Heart left ventricle (tissue), 16 donors: ENCODE measurements around the gene ITGBL1. TPM values are rescaled to one million over a fixed set of nuclear protein-coding genes. Genes with fewer than 3 reads are reported as not detected.

Experiments used
- ATAC-seq, 4 donors: fragments of 200-7000 bp; cut with Tn5 transposase; one replicate each; pipeline ENCODE4 v1.9.1; 2020 to 2022; ENCODE audit warnings: moderate library complexity in 4 of 4, mild to moderate bottlenecking in 3 of 4, moderate number of reproducible peaks in 1 of 4
- DNase-seq, 5 donors: peaks; one replicate each; pipeline ENCODE4 v3.0.0-alpha.2; 2020
- H3K27ac ChIP-seq, 12 donors: fragments of 200-600 bp; sonication (generic) in 4 of 12; one replicate each; pipeline versions ENCODE4 v1.5.0 to v1.8.0; 2016 to 2022; ENCODE audit warnings: mild to moderate bottlenecking in 2 of 12
- H3K27me3 ChIP-seq, 9 donors: fragments of 200-600 bp; sonication (generic) in 2 of 9; one replicate each; pipeline versions ENCODE4 v1.5.1 to v1.8.0; 2016 to 2022; ENCODE audit warnings: mild to moderate bottlenecking in 3 of 9
- H3K36me3 ChIP-seq, 9 donors: fragments of 200-600 bp; sonication (generic) in 2 of 9; one replicate each; pipeline versions ENCODE4 v1.5.0 to v1.8.0; 2018 to 2022; ENCODE audit warnings: mild to moderate bottlenecking in 2 of 9
- H3K4me1 ChIP-seq, 12 donors: fragments of 200-600 bp; sonication (generic) in 4 of 12; one replicate each; pipeline versions ENCODE4 v1.5.0 to v1.8.0; 2016 to 2022; ENCODE audit warnings: mild to moderate bottlenecking in 3 of 12
- H3K4me3 ChIP-seq, 12 donors: fragments of 200-600 bp; sonication (generic) in 4 of 12; one replicate each; pipeline versions ENCODE4 v1.5.0 to v1.8.0; 2017 to 2022; ENCODE audit warnings: mild to moderate bottlenecking in 9 of 12, moderate library complexity in 4 of 12
- H3K9me3 ChIP-seq, 12 donors: fragments of 200-600 bp; sonication (generic) in 4 of 12; one replicate each; pipeline versions ENCODE4 v1.5.0 to v1.8.0; 2016 to 2022; ENCODE audit warnings: mild to moderate bottlenecking in 1 of 12
- POLR2A ChIP-seq, 2 donors: fragments of 450-650 bp; IDR thresholded peaks; one replicate each; pipeline ENCODE4 v1.6.1; 2017; ENCODE audit warnings: antibody characterized with exemption in 2 of 2, mild to moderate bottlenecking in 2 of 2, moderate library complexity in 2 of 2
- WGBS, 4 donors: extraction: QIAGEN DNeasy Blood & Tissue Kit in 2 of 4; methylation state at CpG; one replicate each; pipeline versions ENCODE4 v1.1.5 to v1.1.7; 2013 to 2018; 5-methylcytosine and 5-hydroxymethylcytosine counted together
- intact Hi-C, 10 donors: fragments of 100-400 bp; cut with DNase I; formaldehyde crosslinking; loops; one replicate each; pipeline versions ENCODE4 v1.11.1 to v1.14.2; 2022
- polyA plus RNA-seq, 2 donors: library from polyadenylated mRNA; stranded (reverse); fragments of 200-250 nt; gene quantifications; one replicate each; pipeline ENCODE4 v1.2.3, GENCODE V29; 2013
- total RNA-seq, 9 donors: library from RNA; depleted of rRNA in 2 of 9; stranded (reverse); fragments of >200 nt in 2 of 9; fragmentation: NEBNext Ultra II Directional in 3 of 9; extraction: Animal tissue kit (Norgen Biotek cat#: 25700) in 3 of 9; gene quantifications; one replicate each; pipeline versions ENCODE4 v1.1.0 to v1.2.4, GENCODE V29; 2016 to 2023
- TF ChIP-seq, protein P1 (sequence below), 12 donors: fragments of 200-600 bp; sonication (generic) in 4 of 12; IDR thresholded peaks; one replicate each; pipeline versions ENCODE4 v1.5.0 to v1.8.0; 2018 to 2022; ENCODE audit warnings: antibody characterized with exemption in 12 of 12, mild to moderate bottlenecking in 5 of 12
- donor health status: ischemic (EF 13 %, LVEDD 7.1; RV severe dilation, severe dysfunction).
- donor health status: healthy with polysubstance abuse.
- donor health status: DM: no; HTN: yes; CAD: no.
- donor health status: DM: no; HTN: no; CAD: no.
- donor health status: ischemic (EF 25% LVEDD 6.9; RV normal size, moderate dysfunction).
- donor health status: ischemic (EF 25% LVEDD 5.7; RV mildly dilated, moderate dysfunction).
- donor health status: healthy.
- donor health status: DM: yes; HTN: yes; CAD: no.
- donor health status: ischemic (EF 35%, LVEDD 5.7; RV mildly dilated, moderate dysfunction).
- donor health status: nonischemic (EF 11% LVEDD 7.7; RV severe dilation, severe dysfunction).
- donor health status: DM: yes; HTN: yes; CAD: no.
- donor health status: PGD.
- donor health status: ischemic (EF 29% LVEDD 5.4; RV normal size, mild dysfunction).
- donor health status: nonischemic (EF 23%, LVEDD 6.1; RV moderate dilation, normal function).

The ITGBL1 gene
- total and polyA plus RNA-seq, 11 donors = 0.15 to 5.9 (median 2.5) TPM

DNA sequence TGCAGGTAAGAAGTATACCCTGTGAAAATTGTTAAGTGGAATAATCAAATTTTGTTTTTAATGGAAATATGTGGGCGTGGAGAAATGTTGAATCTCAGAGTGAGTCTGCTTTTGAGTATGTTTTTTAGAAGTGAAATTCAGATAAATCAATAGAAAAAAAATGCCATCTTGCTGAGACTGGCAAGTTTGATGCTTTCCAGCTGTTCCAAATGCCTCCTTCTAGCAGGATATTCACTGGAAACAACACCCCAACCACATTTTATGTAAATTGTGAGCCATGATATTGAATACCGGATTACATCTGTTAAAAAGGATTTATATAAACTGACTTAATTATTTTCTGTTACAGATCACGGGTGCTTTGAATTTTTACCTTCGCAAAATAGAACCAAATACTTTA is 115.4 kb downstream of the ITGBL1 start:
- H3K4me1 ChIP-seq = no peaks in the 10 kb centered on the region
- no peak overlapping the region for H3K4me3 ChIP-seq
- ATAC-seq (no peak), DNase-seq (no peak)
- no peaks in the 10 kb centered on the region for H3K27me3 ChIP-seq
- intact Hi-C loops = no loop called here
- TF ChIP-seq POLR2A (IDR thresholded peaks at IDR 0.05) = no peak
- TF ChIP-seq, protein P1, sequence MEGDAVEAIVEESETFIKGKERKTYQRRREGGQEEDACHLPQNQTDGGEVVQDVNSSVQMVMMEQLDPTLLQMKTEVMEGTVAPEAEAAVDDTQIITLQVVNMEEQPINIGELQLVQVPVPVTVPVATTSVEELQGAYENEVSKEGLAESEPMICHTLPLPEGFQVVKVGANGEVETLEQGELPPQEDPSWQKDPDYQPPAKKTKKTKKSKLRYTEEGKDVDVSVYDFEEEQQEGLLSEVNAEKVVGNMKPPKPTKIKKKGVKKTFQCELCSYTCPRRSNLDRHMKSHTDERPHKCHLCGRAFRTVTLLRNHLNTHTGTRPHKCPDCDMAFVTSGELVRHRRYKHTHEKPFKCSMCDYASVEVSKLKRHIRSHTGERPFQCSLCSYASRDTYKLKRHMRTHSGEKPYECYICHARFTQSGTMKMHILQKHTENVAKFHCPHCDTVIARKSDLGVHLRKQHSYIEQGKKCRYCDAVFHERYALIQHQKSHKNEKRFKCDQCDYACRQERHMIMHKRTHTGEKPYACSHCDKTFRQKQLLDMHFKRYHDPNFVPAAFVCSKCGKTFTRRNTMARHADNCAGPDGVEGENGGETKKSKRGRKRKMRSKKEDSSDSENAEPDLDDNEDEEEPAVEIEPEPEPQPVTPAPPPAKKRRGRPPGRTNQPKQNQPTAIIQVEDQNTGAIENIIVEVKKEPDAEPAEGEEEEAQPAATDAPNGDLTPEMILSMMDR (IDR thresholded peaks at IDR 0.05) = no peak
- H3K9me3 ChIP-seq = no peaks in the 10 kb centered on the region
- WGBS, 4 donors = 76 to 80% (median 77%) methylated on average over 4 of the region's 4 CpGs
- no peak overlapping the region for H3K27ac ChIP-seq
- H3K36me3 ChIP-seq = no peaks in the 10 kb centered on the region

DNA sequence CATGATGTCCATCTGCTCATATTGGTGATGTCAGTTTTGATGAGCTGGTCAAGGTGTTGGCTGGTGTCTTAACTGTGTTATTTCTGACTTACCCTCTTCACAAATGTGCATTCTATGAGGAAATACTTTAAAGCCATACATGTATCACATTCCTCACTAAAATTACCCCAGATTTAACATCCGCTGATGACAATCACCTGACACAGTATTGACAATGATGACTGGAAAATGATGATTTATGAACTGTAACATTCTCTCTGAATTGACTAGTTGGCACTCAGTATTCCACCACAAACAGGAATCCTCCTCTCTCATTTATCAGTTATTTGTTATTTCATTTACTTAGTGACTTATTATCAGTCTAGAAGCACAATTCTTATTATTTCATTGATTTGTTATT is 117.3 kb downstream of the ITGBL1 start:
- intact Hi-C loops = no loop called here
- 82 to 96% (median 93%) methylated on average over 1 of the region's 1 CpG for WGBS, 4 donors
- TF ChIP-seq, protein P1 (IDR thresholded peaks at IDR 0.05) = no peak
- TF ChIP-seq POLR2A (IDR thresholded peaks at IDR 0.05) = no peak

DNA sequence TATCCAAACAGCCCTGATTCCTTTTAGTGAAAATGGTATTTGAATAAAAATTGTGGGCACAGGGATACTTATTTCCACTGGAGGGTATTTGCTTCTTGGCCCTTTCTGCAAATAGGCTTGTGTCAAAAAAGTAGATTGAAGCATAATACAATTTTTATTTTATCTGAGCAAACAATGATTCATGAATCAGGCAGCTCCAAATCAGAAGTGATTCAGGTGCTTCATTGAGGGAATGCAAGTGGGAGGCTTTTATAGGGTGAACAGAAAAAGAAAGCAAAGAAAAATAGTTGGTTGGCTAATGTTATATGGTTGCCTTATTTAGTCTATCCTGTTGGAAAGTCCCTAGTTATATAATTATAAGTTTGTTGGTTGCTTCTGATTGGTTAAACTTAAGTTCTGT is 117.9 kb downstream of the ITGBL1 start:
- Histone ChIP-seq H3K27ac (no peak overlapping the region), H3K27me3 (no peaks in the 10 kb centered on the region), H3K36me3 (no peaks in the 10 kb centered on the region), H3K9me3 (no peaks in the 10 kb centered on the region), H3K4me1 (no peaks in the 10 kb centered on the region), H3K4me3 (no peak overlapping the region)
- TF ChIP-seq, protein P1 (IDR thresholded peaks at IDR 0.05) = no peak
- TF ChIP-seq POLR2A (IDR thresholded peaks at IDR 0.05) = no peak
- DNase-seq = no peak
- ATAC-seq = no peak
- intact Hi-C loops = no loop called here

More for the DNA sequence above, 117.3 kb downstream of the ITGBL1 start:
- H3K9me3 ChIP-seq = no peaks in the 10 kb centered on the region
- no peak overlapping the region for H3K4me3 ChIP-seq
- H3K27ac ChIP-seq = no peak overlapping the region
- ATAC-seq = no peak
- no peaks in the 10 kb centered on the region for H3K27me3 ChIP-seq
- DNase-seq = no peak
- no peaks in the 10 kb centered on the region for H3K4me1 ChIP-seq
- no peaks in the 10 kb centered on the region for H3K36me3 ChIP-seq

DNA sequence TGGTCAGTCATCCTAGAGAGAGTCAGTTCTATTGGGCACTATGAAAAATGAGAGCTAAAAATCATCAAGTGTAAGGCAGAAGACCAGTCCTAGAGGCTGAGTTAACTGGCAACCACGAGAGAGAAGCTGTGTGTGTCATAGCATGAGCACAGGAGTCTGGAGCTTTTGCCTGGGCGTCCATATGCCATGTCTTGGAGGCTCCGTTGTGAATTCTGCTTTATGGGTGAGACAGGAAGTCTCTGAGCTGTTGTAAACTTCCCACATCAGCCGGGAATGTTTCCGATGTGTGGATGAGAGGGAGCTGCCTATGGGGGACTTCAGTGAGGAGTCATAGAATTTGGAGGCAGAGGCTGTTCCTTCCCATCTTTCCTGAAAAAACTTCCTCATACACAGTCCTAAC is 120.0 kb downstream of the ITGBL1 start:
- Histone ChIP-seq H3K4me1 (no peaks in the 10 kb centered on the region), H3K9me3 (no peaks in the 10 kb centered on the region), H3K4me3 (no peak overlapping the region), H3K27me3 (no peaks in the 10 kb centered on the region), H3K36me3 (no peaks in the 10 kb centered on the region), H3K27ac (no peak overlapping the region)
- intact Hi-C loops = no loop called here
- DNase-seq = no peak
- no peak for ATAC-seq
- TF ChIP-seq, protein P1 (IDR thresholded peaks at IDR 0.05) = no peak
- TF ChIP-seq POLR2A (IDR thresholded peaks at IDR 0.05) = no peak
- 46 to 50% (median 49%) methylated on average over 5 of the region's 5 CpGs for WGBS, 4 donors
